ENCODE results near the gene MTRF1L.

GRCh38 chr6:153047386-153047785 lies 44.9 kb upstream of the MTRF1L start:
- TF ChIP-seq POLR2AphosphoS5 (IDR thresholded peaks at IDR 0.05; ENCODE audit: low read depth, low read length) (no peak), IRF9 (CRISPR knock-in tag; IDR thresholded peaks at IDR 0.05; ENCODE audit: borderline replicate concordance) (no peak), SIN3A (IDR thresholded peaks at IDR 0.05; ENCODE audit: borderline replicate concordance, low read depth, low read length) (no peak), ELF1 (CRISPR knock-in tag; IDR thresholded peaks at IDR 0.05) (no peak), EZH2 (conservative IDR thresholded peaks at IDR 0.05; ENCODE audit: low read depth, low read length) (no peak), CTCF (CRISPR knock-in tag; IDR thresholded peaks at IDR 0.05) (no peak), POLR2A (IDR thresholded peaks at IDR 0.05; ENCODE audit: insufficient read depth in 1 of 2, low read depth in 2 of 2, low read length in 2 of 2) (no peak), SMARCC2 (IDR thresholded peaks at IDR 0.05) (no peak), ZNF260 (CRISPR knock-in tag; IDR thresholded peaks at IDR 0.05; ENCODE audit: borderline replicate concordance, low read depth) (no peak), ZFP41 (CRISPR knock-in tag; IDR thresholded peaks at IDR 0.05; ENCODE audit: borderline replicate concordance) (no peak)

Data from HepG2 (cell line).